Measurements from ENCODE around the gene PAQR9.

PAQR9 gene

DNA sequence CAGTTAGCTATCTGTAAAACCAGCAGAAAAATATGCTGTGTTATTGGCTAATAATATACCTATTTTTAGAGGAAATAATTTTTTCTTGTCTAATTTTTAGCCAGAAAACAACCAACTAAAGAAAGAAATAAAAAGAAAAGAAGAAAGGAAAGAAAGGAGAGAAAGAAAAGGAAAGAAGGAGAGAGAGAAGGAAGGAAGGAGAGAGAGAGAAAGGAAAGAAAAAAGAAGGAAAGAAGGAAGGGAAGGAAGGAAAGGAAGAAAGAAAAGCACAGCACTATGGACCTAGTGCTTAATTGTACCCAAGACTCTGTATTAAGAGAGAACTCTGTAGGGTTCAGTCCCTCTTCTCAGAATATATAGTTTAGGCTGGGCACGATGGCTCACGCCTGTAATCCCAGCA, 3.3 kb upstream of the PAQR9 start:
- TF ChIP-seq POLR2AphosphoS5 (IDR thresholded peaks at IDR 0.05; ENCODE audit: low read depth, low read length) (no peak), TAF1 (IDR thresholded peaks at IDR 0.05; ENCODE audit: borderline replicate concordance, insufficient read depth, low read length) (no peak), FOXP2 (optimal IDR thresholded peaks at IDR 0.05; ENCODE audit: borderline replicate concordance, extremely low read depth, extremely low read length, insufficient read depth) (no peak), SIN3A (IDR thresholded peaks at IDR 0.05; ENCODE audit: borderline replicate concordance, insufficient read depth, low read length) (no peak)
- TF ChIP-seq, protein P1, sequence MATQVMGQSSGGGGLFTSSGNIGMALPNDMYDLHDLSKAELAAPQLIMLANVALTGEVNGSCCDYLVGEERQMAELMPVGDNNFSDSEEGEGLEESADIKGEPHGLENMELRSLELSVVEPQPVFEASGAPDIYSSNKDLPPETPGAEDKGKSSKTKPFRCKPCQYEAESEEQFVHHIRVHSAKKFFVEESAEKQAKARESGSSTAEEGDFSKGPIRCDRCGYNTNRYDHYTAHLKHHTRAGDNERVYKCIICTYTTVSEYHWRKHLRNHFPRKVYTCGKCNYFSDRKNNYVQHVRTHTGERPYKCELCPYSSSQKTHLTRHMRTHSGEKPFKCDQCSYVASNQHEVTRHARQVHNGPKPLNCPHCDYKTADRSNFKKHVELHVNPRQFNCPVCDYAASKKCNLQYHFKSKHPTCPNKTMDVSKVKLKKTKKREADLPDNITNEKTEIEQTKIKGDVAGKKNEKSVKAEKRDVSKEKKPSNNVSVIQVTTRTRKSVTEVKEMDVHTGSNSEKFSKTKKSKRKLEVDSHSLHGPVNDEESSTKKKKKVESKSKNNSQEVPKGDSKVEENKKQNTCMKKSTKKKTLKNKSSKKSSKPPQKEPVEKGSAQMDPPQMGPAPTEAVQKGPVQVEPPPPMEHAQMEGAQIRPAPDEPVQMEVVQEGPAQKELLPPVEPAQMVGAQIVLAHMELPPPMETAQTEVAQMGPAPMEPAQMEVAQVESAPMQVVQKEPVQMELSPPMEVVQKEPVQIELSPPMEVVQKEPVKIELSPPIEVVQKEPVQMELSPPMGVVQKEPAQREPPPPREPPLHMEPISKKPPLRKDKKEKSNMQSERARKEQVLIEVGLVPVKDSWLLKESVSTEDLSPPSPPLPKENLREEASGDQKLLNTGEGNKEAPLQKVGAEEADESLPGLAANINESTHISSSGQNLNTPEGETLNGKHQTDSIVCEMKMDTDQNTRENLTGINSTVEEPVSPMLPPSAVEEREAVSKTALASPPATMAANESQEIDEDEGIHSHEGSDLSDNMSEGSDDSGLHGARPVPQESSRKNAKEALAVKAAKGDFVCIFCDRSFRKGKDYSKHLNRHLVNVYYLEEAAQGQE (IDR thresholded peaks at IDR 0.05; ENCODE audit: insufficient read depth in 1 of 2, low read depth in 2 of 2, low read length in 2 of 2), result no peak

DNA sequence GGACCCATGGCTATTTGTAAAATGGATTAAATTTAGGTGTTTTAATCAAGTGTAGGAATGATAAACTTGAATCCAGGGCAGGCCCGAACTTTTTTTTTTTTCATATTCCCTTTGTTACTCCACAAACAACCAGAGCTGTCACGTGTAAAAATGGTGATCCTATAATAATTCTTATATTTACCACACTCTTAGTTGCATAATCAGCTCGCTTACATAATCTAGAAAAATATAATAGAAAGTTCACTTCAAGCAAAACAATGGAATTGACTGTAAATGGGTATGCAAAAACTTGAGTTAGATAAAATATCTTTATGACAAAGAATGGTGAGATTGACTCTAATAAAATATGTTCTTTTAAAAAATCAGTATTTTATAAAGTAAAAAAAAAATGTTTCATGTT, 2.1 kb upstream of the PAQR9 start:
- TF ChIP-seq POLR2AphosphoS5 (IDR thresholded peaks at IDR 0.05; ENCODE audit: low read depth, low read length) (no peak), SIN3A (IDR thresholded peaks at IDR 0.05; ENCODE audit: borderline replicate concordance, insufficient read depth, low read length) (no peak), TAF1 (IDR thresholded peaks at IDR 0.05; ENCODE audit: borderline replicate concordance, insufficient read depth, low read length) (no peak), FOXP2 (optimal IDR thresholded peaks at IDR 0.05; ENCODE audit: borderline replicate concordance, extremely low read depth, extremely low read length, insufficient read depth) (no peak)
- TF ChIP-seq, protein P1 (IDR thresholded peaks at IDR 0.05; ENCODE audit: insufficient read depth in 1 of 2, low read depth in 2 of 2, low read length in 2 of 2), result no peak

DNA sequence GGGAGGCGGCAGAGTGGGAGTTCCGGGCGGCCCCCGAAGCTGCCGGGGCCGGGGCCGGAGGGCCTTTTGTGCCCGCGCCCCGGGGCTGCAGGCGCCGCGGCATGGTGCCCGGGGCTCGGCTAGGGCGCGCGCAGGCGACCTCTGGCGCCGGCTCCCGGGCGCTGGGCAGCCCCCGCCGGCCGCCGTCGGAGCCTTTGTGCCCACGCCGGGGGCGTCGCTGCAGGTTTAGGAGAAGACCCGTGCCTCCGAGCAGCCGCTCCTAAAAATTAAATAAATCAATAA, 299 bp downstream of the PAQR9 start:
- TF ChIP-seq SIN3A (IDR thresholded peaks at IDR 0.05; ENCODE audit: borderline replicate concordance, insufficient read depth, low read length), result no peak
- TF ChIP-seq FOXP2 (optimal IDR thresholded peaks at IDR 0.05; ENCODE audit: borderline replicate concordance, extremely low read depth, extremely low read length, insufficient read depth), result no peak
- TF ChIP-seq TAF1 (IDR thresholded peaks at IDR 0.05; ENCODE audit: borderline replicate concordance, insufficient read depth, low read length), result no peak

DNA sequence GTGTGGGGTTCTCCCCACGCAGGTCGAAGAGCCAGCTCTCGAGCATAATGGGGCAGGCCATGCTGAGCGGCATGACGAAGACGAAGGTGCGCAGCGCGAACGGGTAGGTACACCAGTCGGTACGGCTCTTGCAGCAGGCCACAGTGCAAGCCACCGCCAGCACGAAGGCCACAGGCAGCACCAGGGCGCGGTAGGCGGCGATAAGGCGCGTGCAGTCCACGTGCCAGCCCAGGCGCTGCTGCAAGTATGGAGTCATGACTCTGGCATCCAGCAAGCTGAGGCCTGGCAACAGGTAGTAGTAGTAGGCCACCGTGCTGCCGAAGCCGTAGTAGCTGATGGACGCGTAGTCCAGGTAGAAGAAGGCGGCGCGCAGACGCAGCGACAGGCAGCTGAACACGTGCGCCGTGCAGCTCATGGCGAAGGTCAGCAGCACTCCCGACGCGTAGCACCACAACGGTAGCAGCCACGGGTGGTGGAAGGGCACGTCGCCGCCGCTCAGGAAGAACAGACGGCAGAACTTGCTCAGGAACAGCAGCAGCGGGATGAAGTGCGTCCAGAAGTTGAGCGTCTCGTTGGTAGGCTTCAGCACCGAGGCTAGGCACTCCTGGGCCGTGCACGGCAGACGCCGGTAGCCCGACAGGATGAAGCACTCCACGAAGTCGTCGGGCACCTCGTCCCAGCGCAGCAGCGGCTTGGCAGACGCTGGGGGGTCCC, 797 bp downstream of the PAQR9 start:
- no peak for TF ChIP-seq POLR2AphosphoS5 (IDR thresholded peaks at IDR 0.05; ENCODE audit: low read depth, low read length)
- no peak for TF ChIP-seq SIN3A (IDR thresholded peaks at IDR 0.05; ENCODE audit: borderline replicate concordance, insufficient read depth, low read length)
- TF ChIP-seq TAF1 (IDR thresholded peaks at IDR 0.05; ENCODE audit: borderline replicate concordance, insufficient read depth, low read length), result no peak

DNA sequence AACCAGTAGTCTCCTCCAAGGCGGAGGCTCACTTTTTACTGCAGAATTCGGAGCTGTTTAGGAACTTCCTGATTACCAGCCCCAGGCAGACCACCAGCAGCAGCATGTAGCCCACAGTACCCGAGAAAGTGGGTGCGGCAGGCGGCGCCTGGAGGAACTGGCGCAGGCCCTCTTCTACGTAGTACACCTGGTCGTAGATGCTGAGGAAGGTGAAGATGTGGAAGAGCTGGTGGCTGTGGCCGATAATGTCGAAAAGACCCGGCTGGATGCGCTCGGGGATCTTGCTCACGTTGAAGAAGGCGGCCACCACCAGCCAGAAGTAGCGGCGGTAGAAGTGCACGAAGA, 1.3 kb downstream of the PAQR9 start:
- TF ChIP-seq SIN3A (IDR thresholded peaks at IDR 0.05; ENCODE audit: borderline replicate concordance, insufficient read depth, low read length), result no peak

DNA sequence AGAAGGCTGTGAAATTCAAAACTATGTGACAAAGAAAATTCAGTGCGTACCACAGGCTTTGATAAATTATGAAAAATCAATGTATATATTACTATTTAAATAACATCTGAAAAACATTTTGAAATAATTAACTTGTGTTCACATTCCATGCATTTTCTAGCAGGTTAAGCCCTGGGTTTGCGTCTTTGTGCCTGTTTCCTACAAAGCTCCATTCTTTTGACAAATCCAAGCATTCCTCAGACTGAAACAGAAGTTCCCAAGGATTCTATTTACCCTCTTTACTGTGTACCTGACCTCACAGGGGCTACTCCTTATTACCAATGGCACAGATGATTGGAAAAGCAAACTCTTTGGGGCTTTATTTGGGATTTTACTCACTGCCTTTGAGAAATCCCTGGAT, 1.9 kb downstream of the PAQR9 start:
- TF ChIP-seq TAF1 (IDR thresholded peaks at IDR 0.05; ENCODE audit: borderline replicate concordance, insufficient read depth, low read length) (no peak), POLR2AphosphoS5 (IDR thresholded peaks at IDR 0.05; ENCODE audit: low read depth, low read length) (no peak), FOXP2 (optimal IDR thresholded peaks at IDR 0.05; ENCODE audit: borderline replicate concordance, extremely low read depth, extremely low read length, insufficient read depth) (no peak), SIN3A (IDR thresholded peaks at IDR 0.05; ENCODE audit: borderline replicate concordance, insufficient read depth, low read length) (no peak)
- TF ChIP-seq, protein P1 (IDR thresholded peaks at IDR 0.05; ENCODE audit: insufficient read depth in 1 of 2, low read depth in 2 of 2, low read length in 2 of 2), result no peak
